Activated CD8-positive, alpha-beta memory T cell treated with anti-CD3 and anti-CD28 coated beads, Interleukin-2, amount 50 U/mL, for 24 hours (primary cell): ENCODE results near the gene ANKRD1.
"Not testable (repeated sequence)": the region's sequence is repeated elsewhere in the genome, so short reads cannot be mapped to it uniquely, and the experiment has no call there.

Source experiments
- DNase-seq: peaks from one replicate; pipeline ENCODE4 v3.0.0-alpha.2; 2020; ENCODE audit errors: extremely low read depth

The ANKRD1 gene

DNA sequence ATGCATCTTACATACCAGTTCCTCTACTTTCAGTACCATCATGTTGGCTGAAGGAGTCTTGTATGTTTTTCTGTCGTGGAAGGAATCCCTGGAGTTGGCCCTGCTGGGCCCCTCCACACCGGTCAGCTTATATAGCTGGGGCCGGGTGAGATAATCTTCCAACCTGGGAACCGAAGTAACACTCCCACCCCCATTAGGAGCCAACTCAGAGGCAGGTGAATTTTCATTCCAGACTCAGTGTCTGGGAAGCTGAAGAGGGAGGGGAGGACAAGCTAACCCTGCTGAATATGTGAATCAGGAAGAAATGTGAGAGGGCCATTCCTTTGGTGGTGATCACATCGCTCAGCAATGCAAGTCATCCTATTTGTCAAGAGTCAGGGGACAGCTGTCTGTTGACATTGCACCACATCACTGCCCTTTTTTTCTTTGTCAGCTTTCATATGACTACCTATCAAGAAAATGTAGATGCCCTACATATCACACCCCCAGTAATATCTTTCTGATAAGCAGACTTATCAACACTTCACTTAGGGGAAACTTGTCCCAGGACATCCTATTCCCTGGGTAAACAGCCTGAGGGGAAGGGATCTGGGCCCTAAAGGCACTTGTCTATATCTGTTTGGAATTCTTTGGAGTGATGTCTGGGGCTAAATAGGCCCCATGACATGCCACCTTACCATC, at the start of gene ANKRD1:
TSS of gene ANKRD1 (minus strand) at position 102 of the 681 bp plus-strand sequence. CDS start at position 42, 60 bp downstream.
- DNase-seq: no peak

DNA sequence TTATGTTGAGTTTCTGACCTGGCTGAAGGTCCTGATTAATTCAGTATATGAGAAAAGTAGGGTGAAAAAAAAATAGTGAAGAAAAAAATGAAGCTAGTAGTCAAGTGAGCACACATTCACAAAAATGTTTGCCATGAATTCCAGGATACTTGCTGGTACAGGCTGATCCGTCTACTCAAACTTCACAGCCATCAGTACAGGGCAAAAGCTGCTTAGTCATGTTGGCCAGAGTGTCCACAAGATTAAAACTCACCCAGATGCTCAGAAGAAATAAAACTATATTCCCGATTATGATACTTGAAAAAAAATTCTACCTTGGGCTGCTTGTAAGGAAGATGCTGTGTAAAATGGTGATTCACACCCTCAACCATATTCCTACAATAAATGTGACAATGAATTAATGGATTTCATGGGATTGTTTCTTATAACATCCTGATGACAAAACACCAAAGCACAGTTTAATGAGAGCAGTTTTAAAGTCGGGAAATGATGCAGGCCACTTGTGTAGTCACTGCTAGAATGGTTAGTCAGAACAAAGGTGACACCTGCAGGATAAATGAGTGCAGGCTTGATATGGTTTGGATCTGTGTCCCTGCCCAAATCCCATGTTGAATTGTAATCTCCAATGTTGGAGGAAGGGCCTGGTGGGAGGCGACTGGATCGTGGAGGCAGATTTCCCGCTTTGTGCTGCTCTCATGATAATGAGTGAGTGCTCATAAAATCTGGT, 49.2 kb upstream of the ANKRD1 start:
- no peak for DNase-seq

DNA sequence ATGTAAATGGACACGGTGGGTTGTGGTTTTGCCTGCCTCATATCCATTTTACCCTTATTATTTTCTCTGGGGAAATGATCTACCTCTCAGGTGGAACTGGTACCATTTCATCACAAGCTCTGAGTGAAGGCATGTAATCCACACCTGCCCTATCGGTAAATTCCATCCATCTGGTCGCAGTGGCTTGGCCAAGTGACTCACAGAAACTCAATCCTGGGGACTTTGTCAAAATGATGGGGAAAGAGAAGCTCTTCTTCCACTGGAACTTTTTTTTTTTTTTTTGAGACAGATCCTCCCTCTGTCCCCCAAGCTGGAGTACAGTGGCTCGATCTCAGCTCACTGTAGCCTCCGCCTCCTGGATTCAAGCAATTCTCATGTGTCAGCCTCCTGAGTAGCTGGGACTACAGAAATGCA, 48.2 kb upstream of the ANKRD1 start:
- no peak for DNase-seq

DNA sequence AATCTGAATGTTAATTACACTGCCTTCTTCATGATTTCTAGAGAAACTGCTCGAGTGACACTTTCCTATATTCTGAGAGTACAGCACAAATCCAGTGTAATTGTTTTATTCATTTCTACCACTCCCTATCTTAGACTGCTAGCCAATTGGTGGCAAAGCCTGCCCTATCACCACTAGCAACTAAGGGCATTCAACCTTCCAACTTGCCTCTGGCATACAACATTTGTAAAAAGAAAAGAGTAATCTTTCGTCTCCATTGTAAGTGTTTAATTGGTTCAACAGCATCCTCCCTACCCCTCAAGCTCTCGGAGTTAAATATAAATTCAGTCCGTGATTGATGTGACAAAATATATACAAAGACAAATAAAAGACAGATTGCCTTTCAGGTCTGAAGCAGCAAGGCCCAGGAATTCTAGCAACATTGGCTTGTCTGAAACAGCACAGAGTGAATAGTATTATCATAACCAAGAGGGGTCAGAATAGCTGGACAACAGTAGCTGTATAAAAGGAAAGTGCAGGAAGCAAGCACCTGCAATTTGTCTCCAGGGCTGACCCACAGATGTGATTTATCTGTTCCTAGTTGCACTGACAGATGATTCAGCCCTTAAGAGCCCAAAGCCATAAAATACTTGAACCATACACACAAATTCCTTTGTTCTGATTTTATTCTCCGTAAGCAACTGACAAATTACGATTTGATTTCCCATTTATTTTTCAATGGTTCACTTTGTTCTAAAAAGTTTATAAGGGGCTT, 47.6 kb upstream of the ANKRD1 start:
- DNase-seq: no peak

DNA sequence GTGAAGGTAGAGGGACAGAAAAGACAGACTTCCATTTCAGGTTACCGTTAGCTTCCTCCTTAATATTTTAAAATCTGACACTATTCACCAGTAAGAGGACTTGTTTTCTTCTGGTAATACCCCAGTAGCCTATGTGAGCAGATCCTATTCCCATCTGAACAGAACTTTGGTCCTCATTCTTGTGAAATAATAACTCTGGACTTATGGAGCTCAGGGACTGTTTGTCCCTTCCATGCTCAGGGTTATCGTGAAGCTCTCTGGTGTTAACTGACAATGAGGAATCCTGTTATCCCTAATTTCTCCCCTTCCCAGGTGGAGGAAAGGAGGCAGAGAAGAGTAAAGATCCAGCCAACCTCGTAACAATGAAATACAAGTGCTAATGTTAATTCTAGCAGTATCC, 47.0 kb upstream of the ANKRD1 start:
- no peak for DNase-seq

DNA sequence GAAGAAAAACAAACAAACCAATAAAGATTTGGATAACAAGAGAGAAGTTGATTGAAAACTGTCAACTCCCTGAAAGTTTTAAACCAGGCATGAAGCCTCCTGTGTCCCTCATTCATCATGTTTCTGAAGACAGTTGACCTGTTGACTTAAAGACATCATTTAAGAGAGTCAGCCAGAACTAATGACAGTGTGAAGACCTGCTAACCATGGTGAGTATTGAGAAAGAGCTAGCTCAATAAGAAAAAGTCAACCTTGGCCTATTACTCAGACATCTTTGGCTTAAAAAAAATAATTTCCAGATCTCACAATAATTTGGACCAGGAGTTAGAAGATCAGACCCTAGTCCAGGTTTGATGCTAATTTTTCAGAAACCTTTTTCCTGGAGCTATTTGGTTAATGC, 45.3 kb upstream of the ANKRD1 start:
- DNase-seq: no peak

DNA sequence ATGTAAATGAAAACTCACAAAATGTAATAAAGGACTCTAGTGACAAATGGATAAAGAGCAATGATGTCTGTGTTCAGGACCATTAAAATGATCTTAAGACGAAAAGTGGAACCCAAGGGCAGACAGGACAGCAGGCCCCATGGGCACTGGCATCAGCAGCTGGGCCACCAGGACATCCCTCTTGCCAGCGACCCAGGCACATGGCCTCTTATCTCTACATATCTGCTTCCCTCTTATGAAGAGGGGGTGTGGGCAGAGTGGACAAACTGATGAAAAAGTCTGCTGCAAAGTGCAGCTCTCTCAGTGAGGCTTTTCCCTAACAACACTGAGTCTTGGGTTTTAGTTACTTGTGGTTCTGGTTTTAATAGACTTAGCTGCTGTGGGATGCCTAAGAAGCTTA, 44.8 kb upstream of the ANKRD1 start:
- no peak for DNase-seq

DNA sequence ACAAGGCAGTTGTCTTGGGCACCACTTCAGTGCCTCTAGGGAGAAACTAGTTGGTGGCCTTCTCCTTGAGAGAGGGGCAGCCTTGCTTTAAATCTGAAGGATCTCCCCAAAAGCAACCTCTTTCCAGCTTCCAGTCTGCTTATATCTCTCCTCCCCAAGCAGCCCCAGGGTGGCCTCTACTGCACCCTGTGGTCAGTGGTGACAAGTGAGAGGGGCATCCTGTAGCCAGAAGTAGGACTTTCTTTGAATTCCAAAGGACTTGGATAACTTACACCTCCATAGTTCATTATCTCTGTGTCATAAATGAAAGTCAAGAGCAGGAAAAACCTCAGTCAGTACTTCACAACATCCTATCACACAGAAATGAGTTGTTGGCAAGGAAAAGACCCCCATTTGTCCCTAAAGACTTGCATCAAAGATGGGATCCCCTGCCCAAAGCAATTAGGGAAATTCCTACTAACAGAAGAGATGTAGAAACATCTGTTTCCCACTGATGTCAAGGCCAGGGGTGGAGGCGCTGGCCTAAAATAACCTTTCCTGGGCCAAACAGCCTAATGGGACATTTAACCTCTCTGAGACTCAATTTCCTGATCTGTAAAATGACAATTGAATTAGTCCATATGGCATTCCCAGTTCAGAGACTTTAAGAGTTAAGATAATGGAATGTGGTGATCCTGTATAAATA, 44.0 kb upstream of the ANKRD1 start:
- no peak for DNase-seq

DNA sequence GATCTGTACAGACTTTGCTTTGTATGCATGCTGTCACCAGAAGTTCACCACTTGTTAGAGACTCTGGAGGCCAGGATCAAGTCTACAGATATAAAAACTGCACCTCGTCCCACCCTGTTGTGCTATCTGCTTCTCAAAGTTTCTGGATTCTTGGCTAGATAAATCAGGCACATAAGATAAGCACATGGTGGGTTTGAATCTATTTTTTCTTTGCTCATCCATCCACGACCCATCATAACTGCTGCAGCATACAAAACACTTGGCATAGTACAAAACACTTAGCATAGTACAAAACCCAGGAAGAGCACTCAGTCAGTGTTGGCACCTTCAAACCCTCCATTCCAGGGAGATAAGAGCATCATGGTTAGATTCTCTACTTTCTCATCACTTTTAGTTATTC, 42.4 kb upstream of the ANKRD1 start:
- no peak for DNase-seq

DNA sequence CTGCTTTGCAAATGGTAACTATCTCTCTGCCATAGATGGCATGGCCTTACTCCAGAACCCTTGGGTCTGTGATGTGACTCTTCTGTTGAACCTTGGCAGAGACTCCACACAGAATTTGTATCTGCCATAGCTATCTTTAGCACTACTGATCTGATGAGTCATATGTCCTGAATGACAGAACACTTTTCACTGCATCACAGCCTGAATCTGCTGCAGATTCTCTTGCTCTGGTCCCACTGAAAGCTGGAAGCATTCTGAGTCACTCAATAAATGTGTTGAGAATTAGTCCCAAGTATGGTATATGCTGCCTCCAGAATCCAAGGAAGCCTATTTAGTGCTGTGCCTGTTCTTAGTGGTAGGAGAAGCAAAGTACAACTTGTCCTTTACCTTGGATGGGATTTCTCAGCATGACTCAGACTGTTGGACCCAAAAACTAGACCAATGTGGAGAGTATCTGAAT, 39.5 kb upstream of the ANKRD1 start:
- no peak for DNase-seq

DNA sequence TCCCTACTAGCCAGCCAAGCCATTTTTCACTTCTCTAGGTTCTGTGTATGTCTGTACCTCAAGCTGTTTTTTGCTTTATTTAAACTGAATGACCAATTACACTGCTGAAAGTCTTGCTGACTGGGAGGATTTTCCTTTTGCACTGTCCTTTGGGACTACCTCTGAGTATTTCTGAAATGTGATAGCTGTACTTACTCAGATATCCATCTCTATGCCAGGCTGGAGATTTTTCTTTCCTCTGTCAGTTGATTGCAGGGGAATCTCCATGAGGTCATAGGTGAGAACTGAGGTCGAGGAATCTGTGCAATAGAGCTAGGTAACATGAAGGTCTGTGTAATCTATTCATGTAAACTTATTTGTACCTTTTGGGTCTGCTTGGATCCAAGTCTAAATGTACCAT, 38.9 kb upstream of the ANKRD1 start:
- no peak for DNase-seq

DNA sequence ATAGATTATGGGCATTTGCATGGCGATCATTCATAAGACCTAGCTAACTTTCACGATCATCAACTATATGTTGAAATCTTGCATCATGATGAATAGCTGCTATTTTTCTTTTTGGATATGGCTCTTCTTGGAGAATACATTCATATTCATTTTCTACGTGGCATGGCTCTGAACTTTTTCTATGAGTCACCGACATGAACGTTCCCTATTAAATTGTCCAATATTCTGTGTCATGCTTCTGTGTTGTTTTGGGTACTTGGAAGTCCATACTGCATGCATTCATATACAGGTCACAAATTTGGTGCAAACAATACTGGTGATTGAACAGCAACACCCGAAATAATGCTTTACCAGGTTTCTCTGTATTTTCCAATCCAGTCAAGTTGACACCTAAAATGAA, 37.9 kb upstream of the ANKRD1 start:
- DNase-seq: no peak

DNA sequence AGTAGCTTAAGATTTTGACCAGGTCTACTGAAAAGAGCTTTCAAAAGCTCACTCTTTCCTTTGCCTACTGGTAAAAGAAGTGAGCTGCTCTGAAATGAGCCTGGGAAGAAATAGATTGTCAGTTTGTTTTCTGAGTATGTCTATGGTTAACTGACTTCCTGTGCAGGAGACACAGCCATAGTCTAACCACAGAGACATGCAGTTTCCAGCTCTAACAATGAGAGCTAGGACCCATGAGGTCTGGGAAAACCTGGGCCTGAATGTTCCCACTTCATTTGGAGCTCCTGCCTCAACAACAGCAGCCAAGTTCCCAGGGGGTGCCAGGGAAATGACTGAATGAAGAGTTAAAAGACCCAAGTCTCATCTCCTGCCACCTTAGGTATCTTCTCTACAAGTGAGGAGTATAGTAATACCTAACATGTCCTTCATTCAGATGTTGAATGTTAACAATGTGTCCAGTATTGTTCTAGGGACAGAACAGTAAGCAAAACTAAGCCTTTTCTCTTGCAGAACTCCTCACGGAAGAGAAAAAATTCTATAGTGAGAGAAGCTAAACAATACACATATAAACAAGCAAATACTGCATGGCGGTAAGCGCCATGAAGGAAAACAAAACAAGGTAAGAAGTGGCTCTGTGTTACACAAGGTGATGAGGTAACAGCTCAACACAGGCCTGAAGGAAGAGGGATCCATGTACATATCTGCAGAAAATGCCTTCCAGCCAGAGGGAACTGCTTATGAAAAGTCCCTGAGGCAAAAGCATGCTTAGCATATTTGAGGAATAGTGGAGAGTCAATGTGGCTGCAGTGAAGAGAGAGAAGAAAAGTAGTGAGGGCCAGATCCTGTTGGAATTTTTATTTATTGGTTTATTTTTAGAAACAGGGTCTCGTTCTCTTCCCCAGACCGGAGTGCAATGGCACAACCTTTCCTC, 26.4 kb upstream of the ANKRD1 start:
- DNase-seq: no peak

DNA sequence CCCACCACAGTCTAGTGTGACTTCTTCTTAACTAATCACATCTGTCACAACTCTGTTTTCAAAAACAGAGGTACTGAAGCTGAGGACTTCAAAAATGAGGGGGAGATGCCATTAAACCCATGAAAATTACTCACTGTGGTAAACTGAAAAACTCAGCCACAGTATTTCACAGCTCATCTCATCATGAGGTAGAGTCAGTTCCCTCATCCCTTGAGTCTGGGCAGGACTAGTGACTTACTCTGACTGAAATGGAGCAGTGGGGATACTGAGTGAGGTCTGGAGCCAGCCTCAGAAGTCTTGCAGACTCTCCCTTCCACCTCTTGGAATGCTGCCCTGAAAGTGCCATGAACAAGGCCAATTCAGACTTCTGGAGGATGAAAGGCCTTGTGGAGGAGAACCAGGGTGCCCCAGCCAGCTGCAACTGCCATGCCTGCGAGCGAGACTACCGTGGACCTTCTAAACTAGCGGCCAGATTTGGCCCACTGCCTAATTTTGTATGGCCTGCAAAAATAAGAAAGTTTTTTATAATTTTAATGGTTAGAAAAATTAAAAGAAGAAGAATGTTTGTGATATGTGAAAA, 24.7 kb upstream of the ANKRD1 start:
- no peak for DNase-seq

DNA sequence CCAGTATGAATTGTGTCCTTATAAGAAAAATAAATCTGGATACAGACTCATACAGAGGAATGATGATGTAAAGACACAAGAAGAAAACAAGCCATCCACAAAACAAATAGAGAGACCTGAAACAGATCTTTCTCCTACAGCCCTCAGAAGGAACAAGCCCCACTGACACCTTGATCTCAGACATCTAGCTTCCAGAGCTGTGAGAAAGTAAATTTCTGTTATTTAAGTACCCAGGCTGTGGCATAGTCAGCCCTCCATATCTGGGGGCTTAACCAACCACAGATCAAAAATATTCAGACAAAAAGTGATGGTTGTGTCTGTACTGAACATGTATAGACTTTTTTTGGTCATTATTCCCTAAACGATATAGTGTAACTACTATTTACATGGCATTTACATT, 23.9 kb upstream of the ANKRD1 start:
- no peak for DNase-seq

DNA sequence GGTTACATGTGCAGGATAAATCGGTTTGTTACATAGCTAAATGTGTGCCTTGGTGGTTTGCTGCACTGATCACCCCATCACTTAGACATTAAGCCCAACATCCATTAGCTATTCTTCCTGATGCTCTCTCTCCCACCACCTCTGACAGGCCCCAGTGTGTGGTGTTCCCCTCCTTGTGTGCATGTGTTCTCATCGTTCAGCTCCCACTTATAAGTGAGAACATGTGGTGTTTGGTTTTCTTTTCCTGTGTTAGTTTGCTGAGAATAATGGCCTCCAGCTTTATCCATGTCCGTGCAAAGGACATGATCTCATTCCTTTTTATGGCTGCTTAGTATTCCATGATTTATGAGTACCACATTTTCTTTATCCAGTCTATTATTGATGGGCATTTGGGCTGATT, 22.1 kb upstream of the ANKRD1 start:
- DNase-seq: not testable (repeated sequence)

DNA sequence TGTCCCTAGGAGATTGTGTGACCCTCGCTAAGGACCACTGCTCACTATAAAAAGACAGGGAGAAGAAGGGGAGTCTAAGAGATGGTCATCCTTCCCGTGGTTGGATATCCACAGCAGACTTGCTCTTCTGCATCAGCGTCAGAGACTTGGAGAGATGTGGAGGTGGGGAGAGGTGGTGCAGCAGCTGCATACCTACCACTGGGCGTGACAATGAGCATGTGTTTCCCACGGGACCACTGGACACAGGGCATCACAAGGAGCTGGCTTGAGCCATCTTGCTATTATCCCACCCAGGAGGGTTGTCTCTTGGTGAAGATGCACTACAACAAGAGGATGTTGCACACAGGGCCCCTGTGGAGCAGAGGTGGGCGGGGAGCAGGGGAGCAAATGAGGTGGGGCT, 18.8 kb upstream of the ANKRD1 start:
- no peak for DNase-seq

DNA sequence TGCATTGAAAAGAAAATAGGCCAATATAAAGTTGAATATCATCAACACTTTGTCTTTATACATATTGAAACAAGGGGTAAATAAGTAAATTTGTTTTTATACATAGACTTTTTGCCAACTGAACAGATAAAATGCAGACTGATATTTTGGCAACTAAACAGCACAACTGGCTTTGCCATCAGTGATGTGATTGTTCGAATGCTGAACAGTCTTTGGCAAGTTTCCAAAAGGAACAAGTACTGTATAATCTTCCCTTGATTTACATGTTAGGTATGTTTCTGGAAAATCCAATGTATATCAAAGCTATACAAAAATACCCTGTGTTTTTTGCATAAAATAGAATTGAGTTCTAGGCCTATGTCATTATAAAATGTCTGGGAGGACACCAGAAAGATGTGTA, 18.2 kb upstream of the ANKRD1 start:
- DNase-seq: no peak

DNA sequence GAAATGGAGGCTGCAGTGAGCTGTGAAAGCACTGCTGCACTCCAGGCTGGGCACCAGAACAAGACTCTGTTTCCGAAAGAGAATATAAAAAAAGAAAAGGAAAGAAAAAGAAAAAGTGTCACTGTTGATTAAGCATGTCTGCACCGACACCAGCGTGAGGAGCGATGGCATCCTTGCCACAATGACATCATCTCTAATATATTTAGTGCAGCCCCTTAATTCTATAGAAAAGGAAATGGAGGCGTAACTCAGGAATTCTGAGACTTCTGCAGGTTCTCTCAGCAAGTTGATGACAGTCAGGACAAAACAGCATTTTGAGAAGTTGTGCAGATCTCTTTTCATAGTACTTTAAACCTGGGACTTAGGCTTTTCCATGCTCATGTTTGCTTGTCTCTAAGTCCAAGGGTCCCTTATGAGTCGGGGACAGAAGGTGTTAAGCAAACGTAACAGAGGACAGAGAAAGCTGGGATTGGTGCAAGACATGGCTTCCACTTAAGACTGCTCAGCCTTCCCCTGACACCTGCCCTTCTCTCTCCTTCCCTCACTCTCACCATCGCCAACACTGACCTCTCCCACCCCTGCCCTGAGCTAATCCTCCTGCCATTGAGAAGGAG, 16.9 kb upstream of the ANKRD1 start:
- no peak for DNase-seq

DNA sequence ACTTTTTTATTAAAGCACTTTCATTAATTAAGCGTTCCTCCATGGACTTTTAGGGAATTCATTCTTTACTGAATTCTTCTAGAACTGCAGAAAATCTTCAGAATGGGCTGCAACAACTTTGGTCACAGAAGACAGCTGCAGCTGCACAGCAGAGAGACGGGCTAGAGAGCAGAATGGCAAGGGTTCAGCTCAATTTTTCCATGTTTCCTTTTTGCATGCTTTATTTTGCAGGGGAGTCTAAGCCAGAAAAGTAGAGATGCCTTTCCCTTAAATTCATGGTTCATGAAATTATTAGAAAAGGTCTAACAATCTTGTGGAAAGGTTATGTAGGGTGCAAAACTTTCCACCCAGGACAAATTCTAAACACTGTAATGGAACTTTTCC, 15.4 kb upstream of the ANKRD1 start:
- DNase-seq: no peak
